Cardiac septum (tissue), 1 donor: ENCODE measurements around the gene GABBR2. TPM values are rescaled to one million over a fixed set of nuclear protein-coding genes. Genes with fewer than 3 reads are reported as not detected.
"Not testable (repeated sequence)": the region's sequence is repeated elsewhere in the genome, so short reads cannot be mapped to it uniquely, and the experiment has no call there.

Experiments used
- DNase-seq: peaks from one replicate; pipeline ENCODE4 v3.0.0-alpha.2; 2020; ENCODE audit warnings: low spot score
- intact Hi-C: fragments of 100-400 bp; cut with DNase I; formaldehyde crosslinking; loops from one replicate; pipeline ENCODE4 v1.14.0; 2022
- total RNA-seq: library from RNA; stranded (reverse); fragmentation: NEBNext Ultra II Directional; extraction: Animal tissue kit (Norgen Biotek cat#: 25700); gene quantifications from one replicate; pipeline ENCODE4 v1.2.1, GENCODE V29; 2021
- donor health status: DM: no; HTN: no; CAD: no.

GABBR2 gene
- total RNA-seq, 1 donor from 2014 or later = 1.1 TPM

DNA sequence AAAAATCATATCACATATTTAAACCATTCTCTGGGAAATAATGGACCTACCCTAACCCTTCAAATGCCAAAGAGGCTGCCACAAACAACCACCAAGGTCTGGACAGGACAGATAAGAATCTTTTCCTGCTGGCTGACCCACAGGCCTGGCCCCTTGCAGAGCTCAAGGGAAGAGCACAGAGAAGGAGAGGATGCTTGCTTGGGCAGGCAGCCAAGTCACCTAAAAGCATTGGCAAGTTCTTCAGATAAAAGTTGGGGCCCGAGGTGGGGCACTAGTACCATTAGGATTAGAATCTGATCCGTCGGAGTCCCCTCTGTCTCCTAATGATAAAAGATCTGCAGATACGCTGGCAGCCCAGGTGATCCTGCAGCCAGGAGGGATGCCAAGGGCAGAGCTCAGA is 176.6 kb downstream of the GABBR2 start:
- intact Hi-C loops = no loop called here
- DNase-seq = no peak

GRCh38 chr9:98530806-98531386 is 177.8 kb downstream of the GABBR2 start:
- DNase-seq = no peak
- intact Hi-C loops = no loop called here

DNA sequence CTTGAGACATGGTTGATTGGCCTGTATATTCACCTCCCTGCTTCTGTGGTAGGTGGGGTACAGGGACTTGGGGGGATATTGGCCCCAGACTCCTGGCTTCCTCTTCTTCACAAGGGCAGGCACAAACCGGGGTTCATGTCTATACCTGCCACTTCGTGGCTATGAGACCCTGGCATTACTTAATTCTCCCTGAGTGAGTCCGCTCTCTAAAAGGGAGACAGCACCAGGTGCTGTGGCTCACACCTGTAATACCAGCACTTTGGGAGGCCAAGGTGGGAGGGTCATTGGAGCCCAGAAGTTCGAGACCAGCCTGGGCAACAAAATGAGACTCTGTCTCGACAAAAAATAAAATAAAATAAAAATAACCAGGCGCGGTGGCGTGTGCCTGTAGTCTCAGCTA is 178.5 kb downstream of the GABBR2 start:
- intact Hi-C loops = no loop called here
- no peak for DNase-seq

GRCh38 chr9:98529841-98530240 is 178.9 kb downstream of the GABBR2 start:
- no peak for DNase-seq
- intact Hi-C loops = no loop called here

DNA sequence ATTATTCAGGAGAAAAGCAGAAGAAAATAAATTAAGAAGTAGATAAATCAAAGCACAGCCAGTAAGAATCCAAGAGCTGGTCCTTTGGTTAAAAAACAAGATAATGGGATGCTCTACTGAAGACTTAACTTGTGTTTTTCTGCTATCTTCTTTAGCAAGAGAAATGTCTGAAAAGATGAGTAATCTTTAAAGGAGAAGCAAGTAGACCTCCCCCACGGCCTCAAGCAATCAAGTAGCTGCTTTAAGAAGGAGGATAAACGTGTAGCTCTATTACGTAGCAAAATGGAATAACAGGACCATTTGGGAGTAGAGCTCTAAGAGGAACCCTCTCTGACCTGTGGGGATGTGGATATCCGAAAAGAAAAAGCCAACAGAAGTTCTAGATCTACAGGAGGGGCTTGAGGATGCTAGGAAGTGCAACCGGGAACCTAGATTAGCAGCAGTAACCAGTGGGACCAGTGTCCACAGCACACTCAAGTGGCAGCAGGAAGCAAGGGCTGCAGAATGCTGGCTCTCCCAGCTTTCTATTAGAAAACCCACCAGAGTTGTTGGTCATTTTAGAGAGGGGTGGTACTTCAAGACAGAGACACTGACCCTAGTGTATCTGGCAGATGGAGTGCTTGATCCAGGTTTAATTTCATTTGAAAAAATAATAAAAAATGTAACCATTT is 185.4 kb downstream of the GABBR2 start:
- intact Hi-C loops = no loop called here

GRCh38 chr9:98522487-98522886 is 186.2 kb downstream of the GABBR2 start:
- intact Hi-C loops = no loop called here

More for the DNA sequence above, 185.4 kb downstream of the GABBR2 start:
- no peak for DNase-seq

GRCh38 chr9:98521141-98521540 is 187.6 kb downstream of the GABBR2 start:
- no peak for DNase-seq
- intact Hi-C loops = no loop called here

More at GRCh38 chr9:98522487-98522886, 186.2 kb downstream of the GABBR2 start:
- DNase-seq = no peak

DNA sequence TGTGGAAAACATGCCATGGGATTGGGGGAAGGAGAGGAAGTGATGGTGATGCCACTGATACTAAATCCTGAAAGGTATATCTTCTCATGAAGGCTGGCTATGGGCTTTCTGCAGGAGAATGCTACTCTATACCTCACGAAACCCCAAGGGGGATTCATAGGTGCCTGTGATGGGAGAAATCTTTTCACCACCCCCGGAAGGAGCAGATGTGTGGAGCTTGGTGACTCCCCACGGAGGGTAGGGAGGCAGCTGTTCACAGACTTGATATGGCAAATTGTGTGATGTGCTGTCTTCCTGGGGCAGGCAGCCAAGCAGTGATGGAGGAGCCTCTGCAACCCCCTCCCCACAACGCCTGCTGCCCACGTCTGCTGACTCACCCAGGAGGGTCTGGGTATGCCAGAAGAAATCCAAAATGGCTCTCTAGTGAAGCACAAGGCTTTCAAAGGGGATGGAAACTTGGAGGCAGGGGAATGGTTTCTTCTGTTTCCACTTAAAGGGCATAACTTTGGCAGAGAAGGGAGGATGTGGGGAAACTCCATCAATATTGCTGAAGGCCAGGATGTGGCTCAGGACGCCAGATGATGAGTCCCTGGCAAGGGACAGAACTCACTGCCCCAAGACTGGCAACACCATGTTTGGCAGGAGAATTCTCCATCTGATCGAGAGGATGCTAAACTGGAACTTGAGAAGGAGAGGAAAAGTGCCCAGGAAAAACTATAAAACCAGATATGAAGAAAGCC is 188.3 kb downstream of the GABBR2 start:
- no peak for DNase-seq
- intact Hi-C loops = no loop called here

DNA sequence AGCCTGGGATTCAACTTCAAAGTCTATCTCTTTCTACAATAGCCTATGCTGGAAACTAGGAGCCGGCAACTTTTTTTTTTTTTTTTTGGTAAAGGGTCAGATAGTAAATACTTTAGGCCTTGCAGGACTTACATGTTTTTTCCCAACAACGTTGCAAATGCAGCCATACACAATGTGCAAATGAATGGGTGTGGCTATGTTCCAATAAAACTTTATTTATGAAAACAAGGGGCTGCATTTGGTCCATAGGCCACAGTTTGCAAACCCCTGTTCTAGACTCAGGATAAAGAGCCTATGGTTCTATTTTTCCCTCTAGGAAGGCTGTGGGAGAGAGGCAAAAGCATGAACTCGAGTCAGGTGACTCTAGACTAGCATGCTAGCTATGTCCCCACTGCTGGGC is 189.1 kb downstream of the GABBR2 start:
- DNase-seq = no peak
- intact Hi-C loops = no loop called here

- intact Hi-C loops = no loop called here
- no peak for DNase-seq
Observed at GRCh38 chr9:98518556-98518955, 190.2 kb downstream of the GABBR2 start.

- no peak for DNase-seq
- intact Hi-C loops = no loop called here
Observed at GRCh38 chr9:98517761-98518160, 191.0 kb downstream of the GABBR2 start.

GRCh38 chr9:98516897-98517503 is 191.7 kb downstream of the GABBR2 start:
- intact Hi-C loops = no loop called here

DNA sequence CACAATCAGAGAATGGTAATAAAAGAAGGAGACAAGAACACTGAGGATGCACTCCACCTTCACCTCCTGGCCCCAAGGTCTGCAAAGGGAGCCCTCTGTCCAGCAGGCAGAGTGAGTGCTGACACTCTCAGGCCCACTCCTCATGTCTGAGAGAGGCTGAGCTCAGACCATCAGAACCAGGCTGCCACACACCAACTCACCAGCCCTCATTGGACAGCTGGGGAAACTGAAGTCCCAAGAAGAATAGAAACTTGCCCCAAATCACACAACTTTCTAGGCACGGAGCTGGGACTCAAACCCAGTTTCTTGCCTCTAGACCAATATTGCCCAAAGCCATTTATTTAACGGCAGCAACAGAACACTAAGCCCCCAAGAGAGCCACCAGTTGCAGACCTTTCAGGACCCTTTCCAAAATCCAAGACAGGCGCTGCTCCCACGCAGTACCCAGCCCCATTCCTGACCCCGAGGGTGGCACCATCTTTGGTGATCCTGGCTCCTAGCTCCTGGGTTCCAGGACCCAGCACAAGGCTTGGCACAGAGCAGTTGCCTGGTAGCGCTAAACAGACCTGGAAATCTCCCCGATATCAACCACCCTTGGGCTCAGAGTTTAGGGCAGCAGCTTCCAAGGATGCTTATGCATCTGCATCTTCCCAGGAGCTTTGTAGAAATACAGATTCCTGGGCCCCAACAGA is 192.4 kb downstream of the GABBR2 start:
- intact Hi-C loops = no loop called here
- no peak for DNase-seq

More at GRCh38 chr9:98516897-98517503, 191.7 kb downstream of the GABBR2 start:
- DNase-seq = no peak

DNA sequence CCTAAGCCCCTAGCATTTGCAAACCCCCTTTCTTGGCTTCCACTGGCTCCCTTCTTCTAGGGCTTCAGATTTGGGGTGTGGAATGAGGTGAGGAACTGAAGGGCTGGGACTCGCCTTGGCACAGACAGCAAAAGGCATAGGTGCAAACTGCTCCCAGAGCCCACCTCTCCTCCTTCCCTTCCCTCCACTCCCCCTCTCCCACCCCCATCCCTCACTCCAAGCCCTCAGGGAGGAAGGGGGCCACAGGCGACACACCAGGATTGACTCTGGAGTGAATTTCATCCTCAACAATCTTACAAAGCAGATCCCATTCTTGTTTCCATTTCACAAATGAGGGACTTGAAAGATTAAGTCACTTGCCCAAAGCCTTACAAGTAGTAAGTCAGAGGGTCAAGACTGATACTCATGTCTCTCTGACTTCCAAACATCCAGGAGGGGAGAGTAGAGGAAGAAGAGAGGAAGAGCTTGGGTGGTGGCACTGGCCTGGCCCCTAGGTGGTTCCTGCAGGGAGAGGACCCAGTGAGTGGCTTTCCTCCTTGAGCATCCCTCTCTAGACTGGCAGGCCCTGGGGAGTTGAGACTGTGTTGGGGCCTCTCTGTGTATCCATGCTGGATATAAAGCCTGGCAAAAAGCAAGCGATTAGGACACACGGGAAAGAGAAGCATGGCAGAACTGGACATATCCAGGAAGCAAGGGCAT is 193.1 kb downstream of the GABBR2 start:
- intact Hi-C loops = no loop called here

GRCh38 chr9:98514841-98515240 is 193.9 kb downstream of the GABBR2 start:
- intact Hi-C loops = no loop called here
- DNase-seq = no peak

More for the DNA sequence above, 193.1 kb downstream of the GABBR2 start:
- no peak for DNase-seq

DNA sequence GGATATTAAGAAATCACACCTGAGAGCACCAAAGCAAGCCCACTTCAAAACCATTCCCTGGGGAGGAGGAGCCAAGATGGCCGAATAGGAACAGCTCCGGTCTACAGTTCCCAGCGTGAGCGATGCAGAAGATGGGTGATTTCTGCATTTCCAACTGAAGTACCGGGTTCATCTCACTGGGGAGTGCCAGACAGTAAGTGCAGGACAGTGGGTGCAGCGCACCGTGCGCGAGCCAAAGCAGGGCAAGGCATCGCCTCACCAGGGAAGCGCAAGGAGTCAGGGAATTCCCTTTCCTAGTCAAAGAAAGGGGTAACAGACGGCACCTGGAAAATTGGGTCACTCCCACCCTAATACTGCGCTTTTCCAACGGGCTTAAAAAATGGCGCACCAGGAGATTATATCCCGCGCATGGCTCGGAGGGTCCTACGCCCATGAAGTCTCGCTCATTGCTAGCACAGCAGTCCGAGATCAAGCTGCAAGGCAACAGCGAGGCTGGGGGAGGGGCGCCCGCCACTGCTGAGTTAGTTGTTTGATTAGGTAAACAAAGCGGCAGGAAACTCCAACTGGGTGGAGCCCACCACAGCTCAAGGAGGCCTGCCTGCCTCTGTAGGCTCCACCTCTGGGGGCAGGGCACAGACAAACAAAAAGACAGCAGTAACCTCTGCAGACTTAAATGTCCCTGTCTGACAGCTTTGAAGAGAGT is 200.4 kb downstream of the GABBR2 start:
- intact Hi-C loops, DNase-seq: not testable (repeated sequence)

GRCh38 chr9:98506422-98507054 is 202.2 kb downstream of the GABBR2 start:
- peak; percentile 50 for DNase-seq
- intact Hi-C loops = no loop called here
